Fibroblast of skin of left biceps (primary cell): Measurements from ENCODE around the gene DUS1L.

Experiments used
- DNase-seq, 2 experiments: peaks; one replicate each; pipeline ENCODE4 v3.0.0-alpha.2; 2013; ENCODE audit warnings: low read depth in 2 of 2

Gene DUS1L

DNA sequence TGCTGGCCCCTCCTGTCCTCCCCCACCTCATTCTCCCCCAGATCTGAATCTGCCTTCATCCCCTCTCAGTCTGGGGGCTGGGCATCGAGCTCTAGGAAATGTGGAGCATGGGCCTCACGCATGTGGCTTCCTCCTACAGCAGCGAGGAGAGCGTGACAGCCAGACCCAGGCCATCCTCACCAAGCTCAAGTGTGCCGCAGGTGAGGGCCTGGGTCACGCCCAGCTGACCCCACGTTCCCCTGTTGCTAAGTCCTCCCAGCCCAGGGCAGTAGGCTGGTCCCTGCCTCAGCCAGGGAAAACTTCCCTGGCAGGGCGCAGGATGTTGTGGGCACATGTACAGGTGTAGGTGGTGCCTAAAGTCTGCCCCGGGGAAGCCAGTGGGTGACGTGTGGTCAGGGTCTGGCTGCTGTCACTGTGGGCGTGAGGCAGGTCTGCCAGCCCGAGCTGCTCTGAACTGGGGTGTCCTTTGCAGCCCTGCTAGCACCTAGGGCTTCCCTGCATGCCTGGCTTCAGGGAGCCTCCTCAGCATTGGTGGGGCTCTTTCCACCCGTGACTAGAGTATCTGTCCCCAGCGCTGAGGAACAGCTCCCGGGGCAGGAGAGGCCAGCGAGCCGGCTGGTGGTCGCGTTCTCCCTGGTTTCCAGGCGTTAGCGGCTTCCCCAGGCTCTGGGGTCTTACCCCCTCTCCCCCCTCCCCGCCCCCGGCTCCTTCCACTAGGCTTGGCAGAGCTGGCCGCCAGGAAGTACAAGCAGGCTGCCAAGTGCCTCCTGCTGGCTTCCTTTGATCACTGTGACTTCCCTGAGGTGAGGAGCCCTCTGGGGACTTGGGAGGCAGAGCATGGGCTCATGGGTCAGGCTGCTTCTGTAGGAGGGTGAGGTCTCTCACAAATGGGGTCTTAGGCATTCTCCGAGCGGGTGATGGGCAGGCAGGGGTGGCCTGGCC, 10.3 kb downstream of the DUS1L start:
- no peak for DNase-seq

- no peak for DNase-seq
These were observed 11.1 kb downstream of the DUS1L start for GRCh38 chr17:82054351-82055022.

- no peak for DNase-seq
These were observed 11.9 kb downstream of the DUS1L start for GRCh38 chr17:82053556-82054263.

DNA sequence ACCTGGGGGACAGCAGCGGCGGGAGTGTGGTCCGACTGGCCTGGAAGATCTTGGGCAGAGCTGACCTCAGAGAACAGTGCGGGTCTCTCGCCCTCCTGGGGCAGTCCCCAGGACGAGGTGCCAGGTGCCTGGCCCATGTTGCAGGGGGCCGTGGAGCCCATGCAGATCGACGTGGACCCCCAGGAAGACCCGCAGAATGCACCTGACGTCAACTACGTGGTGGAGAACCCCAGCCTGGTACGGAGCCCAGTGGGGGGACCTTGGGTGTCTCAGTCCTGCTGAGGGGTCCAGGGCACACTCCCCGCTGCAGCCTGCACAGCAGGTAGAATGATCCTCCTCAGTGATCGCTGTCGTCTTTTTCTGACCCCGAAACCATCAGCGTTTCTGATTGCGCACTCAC, 12.5 kb downstream of the DUS1L start:
- no peak for DNase-seq

- no peak for DNase-seq
These were observed 13.0 kb downstream of the DUS1L start for GRCh38 chr17:82052638-82053059.

- DNase-seq, result no peak
These were observed 13.6 kb downstream of the DUS1L start, which contains the start of the genes GPS1 and RFNG for GRCh38 chr17:82051776-82052637. Gene GPS1 (plus strand): TSS chr17:82051898. CDS start chr17:82051932, 34 bp downstream. Gene RFNG (minus strand): TSS chr17:82051811. CDS start chr17:82051766, 45 bp downstream.

- DNase-seq, result no peak
These were observed 14.6 kb downstream of the DUS1L start for GRCh38 chr17:82050761-82051641.

- DNase-seq, result no peak
These were observed 15.3 kb downstream of the DUS1L start for GRCh38 chr17:82050152-82050760.

DNA sequence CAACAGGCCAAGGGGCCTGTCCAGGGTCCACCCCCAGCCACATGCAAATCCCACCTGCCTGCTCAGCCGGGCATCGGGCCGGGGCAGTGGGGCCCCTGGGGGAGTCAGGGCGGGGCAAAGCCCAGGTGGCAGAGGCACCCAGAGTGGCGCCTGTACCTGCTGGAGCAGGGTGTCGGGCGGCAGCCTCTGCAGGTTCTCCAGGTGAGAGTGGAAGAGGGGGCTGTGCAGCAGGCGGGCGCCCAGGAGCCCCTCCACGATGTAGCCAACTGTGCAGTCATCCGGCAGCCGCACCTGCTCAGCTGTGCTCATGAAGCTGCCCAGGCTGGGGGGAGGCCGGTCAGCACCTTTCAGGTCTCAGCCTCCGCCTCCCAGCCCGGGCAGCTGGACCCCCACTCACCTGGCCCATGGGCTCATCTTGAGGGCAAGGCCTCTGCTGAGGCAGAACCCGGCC, 16.1 kb downstream of the DUS1L start:
- DNase-seq, result no peak

DNA sequence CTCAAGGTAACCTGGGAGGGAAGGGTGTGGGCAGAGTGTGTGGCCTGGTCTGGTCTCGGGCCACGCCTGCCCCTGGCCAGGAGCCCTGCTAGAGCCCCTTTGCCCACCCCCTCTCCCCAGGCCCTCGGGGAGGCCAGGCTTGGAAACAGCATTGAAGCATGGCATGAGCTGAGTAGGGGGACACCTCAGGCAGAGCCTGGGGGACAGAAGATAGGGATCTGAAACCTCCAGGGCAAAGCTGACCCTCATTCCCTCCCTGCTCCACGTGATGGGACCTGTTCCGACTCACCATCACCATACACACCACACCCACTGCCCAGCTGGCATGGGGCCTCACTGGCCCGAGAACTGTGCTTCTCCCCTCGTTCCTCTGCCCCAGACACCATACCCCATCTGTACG, 16.5 kb downstream of the DUS1L start:
- no peak for DNase-seq

GRCh38 chr17:82048571-82048971, 17.0 kb downstream of the DUS1L start:
- no peak for DNase-seq

GRCh38 chr17:82047914-82048570, 17.6 kb downstream of the DUS1L start:
- DNase-seq, result no peak

- no peak for DNase-seq
These were observed 18.2 kb downstream of the DUS1L start for GRCh38 chr17:82047379-82047778.

GRCh38 chr17:82046903-82047302, 18.7 kb downstream of the DUS1L start:
- no peak for DNase-seq

DNA sequence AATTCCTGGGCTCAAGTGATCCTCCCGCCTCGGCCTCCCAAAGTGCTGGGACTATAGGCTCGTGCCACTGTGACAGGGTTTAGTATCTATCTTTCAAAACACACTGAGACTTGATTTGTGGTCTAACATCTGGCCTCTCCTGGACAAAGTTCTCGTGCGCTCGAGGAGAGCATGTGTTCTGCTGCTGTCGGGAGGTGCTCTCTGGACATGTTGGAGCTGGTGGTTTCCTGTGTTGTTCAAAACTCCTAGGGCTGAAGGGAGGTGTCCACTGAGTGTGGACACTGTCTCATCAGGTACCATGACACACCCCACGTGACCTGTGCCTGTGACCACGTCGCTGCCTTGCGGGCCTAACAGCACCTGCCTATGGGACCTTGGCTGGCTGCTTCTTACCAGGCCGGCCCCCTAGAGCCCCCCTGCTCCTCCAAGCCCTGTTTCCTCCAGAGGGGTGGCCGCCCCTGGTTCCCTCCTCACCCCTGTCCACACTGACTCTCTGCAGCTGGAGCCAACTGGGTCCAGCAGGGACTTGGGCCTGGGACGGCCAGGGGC, 19.6 kb downstream of the DUS1L start:
- DNase-seq, result no peak

DNA sequence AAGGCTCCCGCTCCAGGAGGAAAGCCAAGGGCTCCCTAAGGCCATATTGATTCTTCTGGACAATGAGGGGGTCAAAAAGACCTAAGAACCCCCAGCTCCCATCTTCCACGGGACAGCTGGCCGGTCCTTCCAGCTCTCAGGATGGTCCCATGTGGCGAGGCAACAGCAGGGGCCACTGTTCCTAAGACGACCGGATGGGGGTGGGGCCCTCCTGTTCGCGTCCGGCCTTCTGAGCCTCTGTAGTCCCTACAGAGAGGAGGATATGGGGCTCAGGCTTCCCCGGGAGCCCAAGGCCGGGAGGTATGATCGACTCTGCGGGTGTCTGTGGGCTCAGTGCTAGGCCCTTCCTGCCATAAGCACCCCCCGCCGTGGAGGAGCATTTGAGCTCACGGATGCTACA, 22.1 kb downstream of the DUS1L start:
- no peak for DNase-seq

- DNase-seq, result no peak
These were observed 23.0 kb downstream of the DUS1L start for GRCh38 chr17:82042649-82043048.

- DNase-seq, result no peak
These were observed 24.3 kb downstream of the DUS1L start for GRCh38 chr17:82041144-82041814.
